A673 (cell line): ENCODE data around the gene RAB8B. TPM values are rescaled to one million over a fixed set of nuclear protein-coding genes. Genes with fewer than 3 reads are reported as not detected.

Source experiments
- BruUV-seq: library from RNA; stranded (reverse); fragments of 400-500 nt; replicated peaks from 2 replicates; lab custom pipeline; 2021; lab: Mats Ljungman, UMichigan
- CTCF ChIA-PET: fragments of 300-600 bp; sonication (Branson Sonifier 250); formaldehyde crosslinking; loops from one replicate; lab custom pipeline; 2022; ENCODE audit warnings: antibody characterized with exemption; lab: Charles Lee
- POLR2A ChIA-PET: fragments of 300-600 bp; sonication (Branson Sonifier 250); formaldehyde crosslinking; loops from one replicate; lab custom pipeline; 2022; ENCODE audit warnings: antibody characterized with exemption; ENCODE audit not compliant: low non-redundant PET; lab: Charles Lee
- DNase-seq: peaks from one replicate; pipeline ENCODE4 v3.0.0-alpha.2; 2015; ENCODE audit warnings: low spot score
- H3K27ac ChIP-seq: fragments of 200-600 bp; sonication (generic); 2 replicates; pipeline ENCODE4 v1.5.1; 2016; ENCODE audit warnings: mixed run types, low read depth, mild to moderate bottlenecking, mixed read lengths, antibody characterized with exemption, low read length; ENCODE audit not compliant: poor library complexity, severe bottlenecking
- H3K27me3 ChIP-seq: fragments of 200-600 bp; sonication (generic); replicated peaks from 2 replicates; pipeline ENCODE4 v1.6.1; 2017; ENCODE audit warnings: mixed run types, low read depth, mild to moderate bottlenecking, mixed read lengths, antibody characterized with exemption, low read length; ENCODE audit not compliant: insufficient read depth, poor library complexity
- H3K36me3 ChIP-seq: fragments of 200-600 bp; sonication (generic); 2 replicates; pipeline ENCODE4 v1.6.1; 2016; ENCODE audit warnings: mixed run types, mild to moderate bottlenecking, mixed read lengths, antibody characterized with exemption, low read length; ENCODE audit not compliant: insufficient read depth, poor library complexity, severe bottlenecking
- H3K4me1 ChIP-seq: fragments of 200-600 bp; sonication (generic); 2 replicates; pipeline ENCODE4 v1.6.1; 2017; ENCODE audit warnings: mixed run types, mild to moderate bottlenecking, mixed read lengths, antibody characterized with exemption, low read length; ENCODE audit not compliant: insufficient read depth, poor library complexity, severe bottlenecking
- H3K4me3 ChIP-seq: fragments of 200-600 bp; sonication (generic); 2 replicates; pipeline ENCODE4 v1.5.1; 2016; ENCODE audit warnings: low read depth, mixed run types, mild to moderate bottlenecking, mixed read lengths, low read length; ENCODE audit not compliant: poor library complexity, severe bottlenecking
- H3K9me3 ChIP-seq: fragments of 200-600 bp; sonication (generic); 2 replicates; pipeline ENCODE4 v1.6.1; 2016; ENCODE audit warnings: mixed run types, low read depth, mild to moderate bottlenecking, mixed read lengths, antibody characterized with exemption, low read length; ENCODE audit not compliant: poor library complexity, severe bottlenecking
- EZH2 ChIP-seq: fragments of 200-600 bp; sonication (generic); IDR thresholded peaks from 2 replicates; pipeline ENCODE4 v1.6.1; 2017; ENCODE audit warnings: borderline replicate concordance, low read depth, mild to moderate bottlenecking, mixed read lengths, antibody characterized with exemption, low read length; ENCODE audit not compliant: poor library complexity, severe bottlenecking
- intact Hi-C: fragments of 100-400 bp; cut with micrococcal nuclease; formaldehyde crosslinking; loops from one replicate; pipeline ENCODE4 v1.10.0; 2022; ENCODE audit not compliant: unreplicated experiment
- total RNA-seq: library from RNA; stranded (reverse); gene quantifications from 2 replicates; pipeline ENCODE4 v1.2.3, GENCODE V29; 2021
- TF ChIP-seq, protein P1 (sequence below): fragments of 300-800, 200-600 bp; sonication (generic); conservative IDR thresholded peaks from 2 replicates; pipeline ENCODE4 v1.5.1; 2017; ENCODE audit warnings: low read depth, mild to moderate bottlenecking, antibody characterized with exemption, low read length, moderate library complexity, mixed read lengths

RAB8B gene
- total RNA-seq, 1 experiment from 2014 or later = 29.1 TPM

DNA sequence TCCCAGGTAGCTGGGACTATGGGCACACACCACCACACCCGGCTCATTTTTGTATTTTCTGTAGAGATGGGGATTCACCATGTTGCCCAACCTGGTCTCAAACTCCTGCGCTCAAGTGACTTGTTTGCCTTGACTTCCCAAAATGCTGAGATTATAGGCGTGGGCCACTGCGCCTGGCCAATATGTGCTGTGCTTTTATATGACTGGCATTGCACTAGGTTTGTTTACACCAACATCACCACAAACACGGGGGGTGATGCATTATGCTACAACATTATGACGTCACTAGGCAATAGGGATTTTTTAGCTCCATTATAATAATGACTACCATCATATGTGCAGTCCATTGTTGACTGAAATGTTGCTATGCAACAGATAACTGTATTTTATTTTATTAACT lies 94.9 kb downstream of the RAB8B start:
- H3K27ac ChIP-seq = no peak overlapping the region
- CTCF ChIA-PET = no interaction called here
- no peak for DNase-seq
- no TSS peak for BruUV-seq
- intact Hi-C loops = loop anchor here (10.0 kb wide), 3 partner anchors 220 to 610 kb away; partner anchors contain the start of gene USP3
- H3K27me3 ChIP-seq = no peaks in the 10 kb centered on the region
- TF ChIP-seq EZH2 = no peak
- H3K4me3 ChIP-seq = no peak overlapping the region
- POLR2A ChIA-PET = no interaction called here
- no peaks in the 10 kb centered on the region for H3K36me3 ChIP-seq
- H3K9me3 ChIP-seq = no peaks in the 10 kb centered on the region
- no peaks in the 10 kb centered on the region for H3K4me1 ChIP-seq

DNA sequence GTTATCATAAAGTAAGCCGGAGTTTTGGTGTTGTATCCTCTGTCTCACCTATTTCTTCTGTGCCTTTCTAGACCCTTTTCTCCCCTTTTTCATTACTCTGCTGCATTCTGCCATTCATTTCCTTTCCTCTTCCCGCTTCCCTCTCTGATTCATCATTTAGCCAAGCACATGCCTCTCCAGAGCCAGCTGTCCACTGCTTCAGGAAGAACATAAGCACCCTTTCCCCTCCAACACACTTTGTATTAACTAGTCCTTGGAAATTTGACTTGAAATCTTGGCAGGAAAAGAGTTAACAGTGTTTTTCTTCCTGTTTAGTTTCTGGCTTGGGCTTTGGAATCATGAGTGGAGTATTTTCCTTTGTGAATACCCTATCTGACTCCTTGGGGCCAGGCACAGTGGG lies 97.7 kb downstream of the RAB8B start:
- Histone ChIP-seq H3K9me3 (no peaks in the 10 kb centered on the region), H3K4me3 (no peak overlapping the region), H3K27ac (no peak overlapping the region), H3K27me3 (no peaks in the 10 kb centered on the region), H3K36me3 (no peaks in the 10 kb centered on the region), H3K4me1 (peaks cover 19% of the 10 kb centered on the region)
- CTCF ChIA-PET = no interaction called here
- POLR2A ChIA-PET = no interaction called here
- DNase-seq = no peak
- TF ChIP-seq, protein P1, sequence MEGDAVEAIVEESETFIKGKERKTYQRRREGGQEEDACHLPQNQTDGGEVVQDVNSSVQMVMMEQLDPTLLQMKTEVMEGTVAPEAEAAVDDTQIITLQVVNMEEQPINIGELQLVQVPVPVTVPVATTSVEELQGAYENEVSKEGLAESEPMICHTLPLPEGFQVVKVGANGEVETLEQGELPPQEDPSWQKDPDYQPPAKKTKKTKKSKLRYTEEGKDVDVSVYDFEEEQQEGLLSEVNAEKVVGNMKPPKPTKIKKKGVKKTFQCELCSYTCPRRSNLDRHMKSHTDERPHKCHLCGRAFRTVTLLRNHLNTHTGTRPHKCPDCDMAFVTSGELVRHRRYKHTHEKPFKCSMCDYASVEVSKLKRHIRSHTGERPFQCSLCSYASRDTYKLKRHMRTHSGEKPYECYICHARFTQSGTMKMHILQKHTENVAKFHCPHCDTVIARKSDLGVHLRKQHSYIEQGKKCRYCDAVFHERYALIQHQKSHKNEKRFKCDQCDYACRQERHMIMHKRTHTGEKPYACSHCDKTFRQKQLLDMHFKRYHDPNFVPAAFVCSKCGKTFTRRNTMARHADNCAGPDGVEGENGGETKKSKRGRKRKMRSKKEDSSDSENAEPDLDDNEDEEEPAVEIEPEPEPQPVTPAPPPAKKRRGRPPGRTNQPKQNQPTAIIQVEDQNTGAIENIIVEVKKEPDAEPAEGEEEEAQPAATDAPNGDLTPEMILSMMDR = no peak
- no peak for TF ChIP-seq EZH2
- intact Hi-C loops = loop anchor here (10.0 kb wide), 3 partner anchors 218 to 608 kb away; partner anchors contain the start of gene USP3
- BruUV-seq = no TSS peak

DNA sequence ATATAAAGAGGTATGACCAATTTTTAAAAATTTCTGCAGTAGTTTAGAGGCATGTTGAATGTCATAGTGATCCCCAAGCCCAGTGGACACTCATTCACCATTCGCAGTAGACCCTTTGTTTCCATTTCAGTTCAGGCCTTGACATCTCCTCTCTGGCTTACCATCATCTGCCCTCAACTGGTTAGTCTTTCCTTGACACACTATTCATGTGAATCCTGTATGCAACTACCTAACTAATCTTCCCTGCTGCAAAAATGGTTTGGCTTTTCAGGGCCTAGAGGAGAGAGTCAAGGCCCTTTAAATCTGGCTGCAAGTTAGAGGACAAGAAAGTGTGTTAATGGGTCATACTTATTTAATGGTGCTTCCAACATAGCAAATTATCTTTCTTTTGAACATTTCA lies 98.9 kb downstream of the RAB8B start:
- no peak overlapping the region for H3K4me3 ChIP-seq
- DNase-seq = no peak
- BruUV-seq = no TSS peak
- H3K9me3 ChIP-seq = no peaks in the 10 kb centered on the region
- POLR2A ChIA-PET = no interaction called here
- CTCF ChIA-PET = interaction anchor here (1.5 kb wide), 1 partner anchor 114 kb away, joined by 7 read pairs; no protein-coding TSS in a partner anchor
- H3K4me1 ChIP-seq = peaks cover 19% of the 10 kb centered on the region
- no peaks in the 10 kb centered on the region for H3K27me3 ChIP-seq
- TF ChIP-seq, protein P1 = no peak
- TF ChIP-seq EZH2 = no peak
- H3K36me3 ChIP-seq = no peaks in the 10 kb centered on the region
- no peak overlapping the region for H3K27ac ChIP-seq
- intact Hi-C loops = loop anchor here (2.0 to 10.0 kb wide), 4 partner anchors 216 to 778 kb away; partner anchors contain the start of gene USP3
